Measurements from ENCODE around the gene ABLIM3.

- TF ChIP-seq POLR2A (IDR thresholded peaks at IDR 0.05) = no peak
- TF ChIP-seq CTCF (IDR thresholded peaks at IDR 0.05) = no peak
Observed at GRCh38 chr5:149282027-149282965, 141.0 kb downstream of the ABLIM3 start.
